ENCODE measurements around the gene CARS1.

DNA sequence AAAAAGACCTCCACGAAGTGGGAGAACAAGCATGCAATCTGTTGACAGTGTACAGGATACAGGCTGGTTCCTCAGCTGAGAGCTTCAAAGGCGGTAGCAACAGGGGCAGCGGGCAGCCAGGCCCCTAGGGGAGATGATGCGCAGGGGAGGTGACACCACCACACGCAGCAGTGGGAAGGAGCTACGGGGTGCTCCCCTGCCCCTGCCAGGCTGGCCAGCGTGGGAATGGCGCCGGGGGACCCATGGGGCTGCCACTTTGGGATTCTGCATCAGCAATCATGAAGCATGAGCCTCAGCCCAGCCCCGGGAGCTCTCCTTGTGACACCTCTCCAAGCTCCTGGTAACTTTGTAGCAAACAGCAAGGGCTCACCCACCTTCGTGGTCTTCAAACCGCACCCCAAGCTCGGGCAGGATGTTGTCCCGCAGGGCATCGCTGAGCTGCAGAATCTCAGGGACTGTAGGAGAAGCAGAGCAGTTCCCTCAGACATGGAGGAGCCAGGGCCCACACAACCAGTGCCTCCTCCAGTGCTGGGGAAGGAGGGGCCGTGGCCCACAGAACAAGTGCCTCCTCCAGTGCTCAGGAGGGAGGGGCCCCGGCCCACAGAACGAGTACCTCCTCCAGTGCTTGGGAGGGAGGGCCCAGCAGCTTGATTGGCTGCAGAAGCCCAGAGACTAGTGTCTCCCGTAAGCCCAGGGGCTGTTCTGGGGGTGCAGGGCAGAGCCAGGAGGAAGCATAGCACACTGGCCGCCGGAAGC is 50.5 kb downstream of the CARS1 start:
- no peak for TF ChIP-seq EZH2phosphoT487 (IDR thresholded peaks at IDR 0.05; ENCODE audit: borderline replicate concordance)
- TF ChIP-seq, protein P1, sequence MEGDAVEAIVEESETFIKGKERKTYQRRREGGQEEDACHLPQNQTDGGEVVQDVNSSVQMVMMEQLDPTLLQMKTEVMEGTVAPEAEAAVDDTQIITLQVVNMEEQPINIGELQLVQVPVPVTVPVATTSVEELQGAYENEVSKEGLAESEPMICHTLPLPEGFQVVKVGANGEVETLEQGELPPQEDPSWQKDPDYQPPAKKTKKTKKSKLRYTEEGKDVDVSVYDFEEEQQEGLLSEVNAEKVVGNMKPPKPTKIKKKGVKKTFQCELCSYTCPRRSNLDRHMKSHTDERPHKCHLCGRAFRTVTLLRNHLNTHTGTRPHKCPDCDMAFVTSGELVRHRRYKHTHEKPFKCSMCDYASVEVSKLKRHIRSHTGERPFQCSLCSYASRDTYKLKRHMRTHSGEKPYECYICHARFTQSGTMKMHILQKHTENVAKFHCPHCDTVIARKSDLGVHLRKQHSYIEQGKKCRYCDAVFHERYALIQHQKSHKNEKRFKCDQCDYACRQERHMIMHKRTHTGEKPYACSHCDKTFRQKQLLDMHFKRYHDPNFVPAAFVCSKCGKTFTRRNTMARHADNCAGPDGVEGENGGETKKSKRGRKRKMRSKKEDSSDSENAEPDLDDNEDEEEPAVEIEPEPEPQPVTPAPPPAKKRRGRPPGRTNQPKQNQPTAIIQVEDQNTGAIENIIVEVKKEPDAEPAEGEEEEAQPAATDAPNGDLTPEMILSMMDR (conservative IDR thresholded peaks at IDR 0.05; ENCODE audit: low read length), result no peak
